Measurements from ENCODE around the gene PIK3C2B.
"Not testable (repeated sequence)": the region's sequence is repeated elsewhere in the genome, so short reads cannot be mapped to it uniquely, and the experiment has no call there.

PIK3C2B gene

GRCh38 chr1:204506201-204506968 lies 11.8 kb upstream of the PIK3C2B start:
- peak; percentile 74 for DNase-seq (ENCODE audit: low spot score)

GRCh38 chr1:204505674-204506200 lies 11.1 kb upstream of the PIK3C2B start:
- no peak for DNase-seq (ENCODE audit: low spot score)

DNA sequence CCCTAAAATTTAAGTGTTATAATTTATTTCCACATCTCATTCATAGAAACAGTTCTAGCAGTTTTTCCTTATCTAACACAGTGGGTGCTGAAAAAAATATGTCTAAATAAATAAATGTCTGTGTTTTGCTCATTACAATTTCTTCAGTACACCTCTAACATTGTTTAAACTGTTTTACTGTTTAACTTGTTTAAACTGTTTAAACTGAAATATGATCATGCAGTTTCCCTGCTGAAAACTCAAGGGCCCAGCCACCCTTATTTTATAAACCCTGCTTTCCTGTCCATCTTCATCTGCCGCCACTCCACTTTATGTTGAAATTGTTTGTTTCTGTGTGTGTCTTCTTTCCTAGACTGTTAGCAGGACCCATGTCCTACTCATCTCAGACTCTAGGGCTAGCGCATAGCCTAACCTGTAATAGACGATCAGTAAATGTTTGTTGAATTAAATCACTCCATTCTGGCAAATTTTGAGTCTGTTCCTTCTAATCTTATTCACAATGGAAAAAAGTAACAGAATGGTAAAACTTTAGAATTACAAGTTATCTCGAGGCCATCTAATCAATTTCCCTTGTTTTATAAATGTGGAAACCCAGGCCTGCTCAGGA lies 9.4 kb upstream of the PIK3C2B start:
- DNase-seq (ENCODE audit: low spot score), result no peak

DNA sequence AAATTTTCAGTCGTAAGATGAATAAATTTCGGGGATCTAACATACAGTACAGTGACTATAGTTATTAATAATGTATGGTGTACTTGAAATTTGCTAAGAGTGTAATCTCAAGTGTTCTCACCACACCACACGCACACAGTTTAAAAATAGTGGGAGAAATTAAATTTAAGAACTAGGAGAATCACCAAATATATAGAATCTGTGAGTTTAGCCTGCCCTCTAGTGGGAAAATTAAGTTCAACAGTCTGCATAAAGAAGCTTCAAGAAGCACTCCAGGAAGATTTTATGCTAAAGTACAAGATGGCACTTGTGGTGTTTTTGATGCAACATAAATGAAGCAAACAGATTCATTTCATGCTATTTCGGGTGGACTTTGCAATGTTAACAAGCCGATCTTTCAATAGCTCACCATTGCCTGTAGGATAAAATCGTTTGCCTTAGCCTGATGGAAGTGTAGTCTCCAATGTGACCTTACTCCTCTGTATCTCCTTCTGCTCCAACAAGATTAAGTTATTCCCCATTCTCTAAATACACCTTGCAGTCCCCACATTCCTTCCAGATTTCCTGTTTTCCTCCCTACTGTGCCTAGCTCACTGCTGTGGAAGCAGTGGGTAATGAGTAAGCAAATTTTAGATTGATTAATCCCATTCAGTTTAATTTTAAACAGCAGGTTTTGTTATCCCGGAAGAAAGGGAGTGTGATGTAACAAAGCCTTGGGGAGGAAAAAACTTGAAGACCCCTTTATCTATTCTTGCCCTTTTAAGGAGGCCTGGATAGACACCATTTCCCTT lies 8.7 kb upstream of the PIK3C2B start:
- peak; percentile 81 for DNase-seq (ENCODE audit: low spot score)

GRCh38 chr1:204502241-204502640 lies 7.6 kb upstream of the PIK3C2B start:
- DNase-seq (ENCODE audit: low spot score), result no peak

- DNase-seq (ENCODE audit: low spot score), result no peak
Observed at GRCh38 chr1:204499511-204500468, 5.2 kb upstream of the PIK3C2B start.

- DNase-seq (ENCODE audit: low spot score), result peak; percentile 35
Observed at GRCh38 chr1:204498981-204499380, 4.4 kb upstream of the PIK3C2B start.

DNA sequence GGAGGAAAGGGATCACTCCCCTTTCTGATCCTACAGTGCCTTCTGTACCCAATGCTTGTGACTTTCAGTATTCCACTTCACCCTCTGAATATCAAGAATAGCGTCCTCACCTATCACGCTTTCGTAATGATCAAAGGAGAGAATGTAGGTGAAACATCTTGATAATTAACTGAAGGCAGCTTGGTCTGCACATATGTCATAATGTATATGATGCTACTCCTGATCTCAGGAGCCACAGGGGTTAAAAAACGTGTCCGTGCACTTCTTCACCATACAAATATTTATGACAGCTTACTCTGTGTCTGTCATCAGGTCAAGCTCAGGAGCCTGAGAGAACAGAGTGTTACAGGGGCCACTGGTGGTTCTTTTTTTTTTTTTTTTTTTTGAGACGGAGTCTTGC lies 1.2 kb upstream of the PIK3C2B start:
- DNase-seq (ENCODE audit: low spot score), result no peak

DNA sequence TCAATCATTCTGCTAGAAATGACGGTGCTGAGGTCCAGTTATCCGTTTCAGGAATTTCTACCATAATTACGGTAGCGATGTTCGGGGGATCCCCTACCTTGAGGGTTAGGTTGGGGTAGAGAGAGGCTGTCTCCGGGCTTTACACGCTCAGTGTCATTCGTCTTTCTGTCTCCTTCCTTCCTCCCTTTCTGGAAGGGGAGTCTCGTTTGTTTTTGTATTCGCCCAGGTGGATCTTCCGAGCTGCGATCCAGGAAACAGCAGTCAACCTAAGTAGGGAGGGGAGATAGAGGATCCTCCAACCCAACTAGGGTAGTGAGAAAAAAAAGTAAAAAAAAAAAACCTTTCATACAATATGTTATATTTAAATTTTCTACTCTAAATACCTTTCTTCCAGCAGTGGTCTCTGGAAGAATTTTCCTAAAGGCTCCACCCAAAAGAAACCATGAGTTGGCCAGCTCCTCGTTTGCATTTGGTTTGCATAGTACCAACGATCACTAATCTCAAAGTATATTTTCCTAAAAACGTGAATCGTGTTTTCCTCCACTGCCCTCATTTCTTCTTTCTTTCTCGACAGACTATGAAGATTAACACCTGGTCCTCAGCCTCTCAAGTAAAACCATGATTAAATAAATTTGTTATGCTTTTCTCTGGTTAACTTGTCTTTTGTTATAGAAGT lies 611 bp upstream of the PIK3C2B start:
- no peak for DNase-seq (ENCODE audit: low spot score)

DNA sequence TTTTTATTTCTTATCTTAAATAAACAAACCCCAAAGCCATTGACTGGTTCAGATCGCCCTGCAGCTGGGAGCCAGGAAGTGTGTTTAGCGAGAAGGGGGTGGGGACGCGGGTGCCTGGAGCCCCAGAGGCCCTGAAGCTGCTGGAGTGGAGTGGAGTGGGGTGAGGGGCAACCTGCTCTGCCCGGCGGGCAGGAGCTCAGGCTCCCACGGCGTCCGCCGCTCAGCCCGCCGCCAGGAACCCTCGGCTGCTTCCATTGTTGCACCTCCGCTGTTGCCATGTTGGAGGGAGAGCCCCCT lies 673 bp downstream of the PIK3C2B start:
- peak; percentile 76 for DNase-seq (ENCODE audit: low spot score)

DNA sequence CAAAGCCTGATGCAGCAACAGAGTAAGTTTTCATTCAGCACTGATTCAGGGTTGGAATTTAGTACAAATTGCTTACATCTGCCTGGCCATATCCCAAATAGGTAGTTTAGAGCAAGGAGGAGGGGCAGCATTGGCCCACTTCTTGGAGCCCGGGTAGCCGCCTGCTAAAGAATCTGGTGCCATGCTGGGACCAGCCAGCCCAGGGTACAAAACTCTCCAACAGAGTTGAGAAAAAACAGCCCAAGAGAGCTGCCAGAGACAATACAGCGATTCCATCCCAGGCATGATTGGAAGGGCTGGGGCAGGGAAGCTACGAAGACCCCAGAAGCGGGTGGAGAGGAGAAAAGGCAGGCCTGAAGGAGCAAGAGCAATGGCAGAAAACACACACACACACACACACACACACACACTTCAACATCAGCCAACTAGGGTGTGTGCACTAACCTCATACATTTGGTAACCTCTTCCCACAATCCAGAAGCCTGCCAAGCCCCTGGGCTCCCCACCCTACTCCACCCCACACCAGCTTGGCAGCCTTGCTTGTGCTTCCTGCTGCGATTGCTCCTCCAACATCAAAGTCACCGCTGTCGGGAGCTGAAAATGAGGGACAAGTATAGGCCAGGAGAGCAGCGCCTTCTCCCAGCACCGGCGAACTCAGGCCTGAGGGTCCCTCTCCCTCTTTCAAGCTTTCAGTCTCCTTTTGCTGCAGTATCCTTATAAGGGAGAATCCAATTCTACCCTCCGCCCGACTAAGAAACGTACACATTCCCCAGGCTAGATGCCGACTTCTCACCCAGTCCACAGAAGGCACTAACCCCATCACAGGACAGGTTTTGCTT lies 1.2 kb downstream of the PIK3C2B start:
- peak; percentile 58 for DNase-seq (ENCODE audit: low spot score)

GRCh38 chr1:204491655-204492054 lies 3.0 kb downstream of the PIK3C2B start:
- no peak for DNase-seq (ENCODE audit: low spot score)

DNA sequence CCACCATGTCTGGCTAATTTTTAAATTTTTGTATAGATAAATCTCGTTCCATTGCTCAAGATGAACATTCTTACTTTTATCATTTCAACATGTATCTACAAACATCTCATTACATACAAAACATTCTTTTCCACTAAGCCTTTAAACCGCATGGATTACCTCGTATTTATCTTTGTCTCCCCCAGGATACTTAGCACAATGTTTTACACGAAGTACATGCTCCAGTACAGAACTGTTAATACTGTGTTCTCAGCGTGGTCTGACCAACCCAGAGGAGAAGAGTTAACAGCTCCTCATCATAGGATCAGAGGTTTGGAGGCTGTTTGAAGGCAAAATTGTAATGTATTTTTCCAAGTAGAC lies 7.4 kb downstream of the PIK3C2B start:
- DNase-seq (ENCODE audit: low spot score), result no peak

- DNase-seq (ENCODE audit: low spot score), result not testable (repeated sequence)
Observed at GRCh38 chr1:204486513-204487255, 7.9 kb downstream of the PIK3C2B start.

DNA sequence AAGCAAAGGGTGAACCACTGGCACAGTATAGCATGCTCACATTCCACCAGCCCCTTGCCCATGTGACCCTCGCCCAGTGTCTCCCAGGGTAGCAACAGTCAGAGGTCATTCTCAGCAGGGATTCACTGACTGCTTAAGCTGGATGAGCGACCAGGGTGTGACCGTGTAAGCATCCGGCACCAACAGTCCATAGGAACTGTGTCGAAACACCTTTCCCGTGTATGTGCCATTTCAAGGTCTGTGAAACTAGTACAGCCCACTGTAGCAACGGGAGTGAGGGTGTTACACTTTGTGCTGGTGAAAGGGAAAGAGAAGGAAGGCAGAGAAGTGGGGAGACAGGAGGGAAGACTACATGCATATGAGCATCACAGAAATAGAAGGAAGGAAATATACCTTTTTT lies 10.8 kb downstream of the PIK3C2B start:
- no peak for DNase-seq (ENCODE audit: low spot score)

DNA sequence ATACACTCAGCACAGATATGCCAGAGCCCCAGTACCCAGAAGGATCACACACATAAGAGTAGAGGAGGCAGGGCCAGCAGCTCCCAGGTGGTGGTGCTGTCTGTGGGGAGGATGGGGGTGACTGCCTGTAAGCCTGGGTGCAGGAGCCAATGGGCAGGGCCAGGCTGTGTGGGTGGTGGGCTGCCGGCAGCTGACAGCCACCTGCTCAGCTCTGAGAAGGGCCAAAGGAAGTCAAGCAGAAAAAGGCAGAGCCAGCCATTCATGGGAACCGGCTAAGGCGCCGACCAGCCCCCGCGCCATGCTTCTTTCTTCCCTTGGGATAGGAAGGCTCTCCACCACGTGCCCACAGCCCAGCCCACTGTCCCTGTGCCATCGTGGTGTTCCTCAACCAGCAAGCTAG lies 14.1 kb downstream of the PIK3C2B start:
- DNase-seq (ENCODE audit: low spot score), result no peak

DNA sequence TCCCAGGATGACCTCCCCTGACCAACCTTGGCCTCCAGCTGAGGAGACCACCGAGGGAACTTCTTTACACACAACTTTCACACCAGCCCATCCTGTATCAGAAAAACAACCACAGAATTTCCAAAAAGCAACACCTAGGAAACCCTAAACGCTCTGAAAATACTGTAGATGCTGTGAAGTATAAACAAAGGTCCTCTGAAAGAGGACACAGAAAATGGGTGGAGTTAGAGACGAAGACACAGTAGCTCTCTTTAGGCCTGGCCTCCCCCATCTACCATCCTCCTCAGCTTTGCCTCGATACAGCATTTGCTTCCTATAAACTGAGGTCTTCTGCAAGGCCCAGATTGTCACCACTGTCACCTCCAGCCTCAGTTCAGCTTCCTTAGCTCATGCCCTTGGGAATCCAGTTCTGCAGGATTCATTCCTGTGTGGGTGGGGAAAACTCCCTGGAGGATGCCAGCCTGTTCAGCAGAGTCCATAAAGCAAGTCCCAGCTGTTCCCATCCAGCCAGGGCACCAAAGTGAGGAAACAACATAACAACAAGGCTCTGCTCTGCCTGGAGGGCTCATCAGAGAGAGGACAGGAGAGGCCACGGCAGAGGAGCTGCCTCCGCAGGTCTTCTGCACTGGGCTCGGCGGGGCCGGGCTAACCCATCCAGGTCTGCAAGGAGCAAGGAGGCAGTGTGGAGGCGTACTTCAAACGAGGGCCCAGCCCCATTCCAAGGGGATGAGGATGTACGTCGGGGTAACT lies 15.0 kb downstream of the PIK3C2B start:
- DNase-seq (ENCODE audit: low spot score), result no peak

DNA sequence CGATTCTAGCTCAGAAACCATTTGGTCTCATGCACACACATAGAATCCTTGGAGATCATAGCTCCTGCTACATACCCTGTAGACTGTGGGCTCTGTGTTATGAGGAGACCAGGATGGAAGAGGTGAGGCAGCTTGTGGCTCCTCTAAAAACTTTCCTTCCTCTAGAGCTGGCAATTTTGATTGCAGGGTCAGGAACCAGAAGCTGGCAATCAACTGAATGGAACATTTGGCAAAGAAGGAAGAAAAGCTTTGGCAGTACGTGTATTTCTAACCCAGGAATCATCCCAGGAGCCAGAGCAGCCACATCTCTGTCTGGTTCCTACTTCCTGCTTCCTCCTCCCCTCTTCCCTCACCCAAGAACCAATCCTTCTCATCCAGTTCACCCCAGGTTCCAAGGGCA lies 15.7 kb downstream of the PIK3C2B start:
- DNase-seq (ENCODE audit: low spot score), result no peak
